RKO (cell line): ENCODE results near the gene SLC6A5.
A peak's percentile ranks its signal among the peaks of the same experiment; 100 is the strongest.
"Not testable (repeated sequence)": the region's sequence is repeated elsewhere in the genome, so short reads cannot be mapped to it uniquely, and the experiment has no call there.

Source experiments
- DNase-seq: peaks from one replicate; pipeline ENCODE4 v3.0.0-alpha.2; 2016; ENCODE audit warnings: low spot score

SLC6A5 gene

GRCh38 chr11:20599221-20600019, at the start of gene SLC6A5:
Gene SLC6A5, plus strand, starts transcription at chr11:20599608. Its CDS starts 65 bp downstream, at chr11:20599673.
- peak; percentile 58 for DNase-seq

GRCh38 chr11:20551096-20551495, 48.3 kb upstream of the SLC6A5 start:
- no peak for DNase-seq

- DNase-seq, result no peak
These were observed 43.6 kb upstream of the SLC6A5 start for GRCh38 chr11:20555783-20556182.

GRCh38 chr11:20556396-20556795, 43.0 kb upstream of the SLC6A5 start:
- DNase-seq, result not testable (repeated sequence)

- no peak for DNase-seq
These were observed 40.7 kb upstream of the SLC6A5 start for GRCh38 chr11:20558741-20559140.

GRCh38 chr11:20559523-20560300, 39.7 kb upstream of the SLC6A5 start:
- no peak for DNase-seq

GRCh38 chr11:20561915-20562314, 37.5 kb upstream of the SLC6A5 start:
- DNase-seq, result no peak

GRCh38 chr11:20563866-20564265, 35.5 kb upstream of the SLC6A5 start:
- no peak for DNase-seq

- no peak for DNase-seq
These were observed 34.4 kb upstream of the SLC6A5 start for GRCh38 chr11:20564846-20565635.

- not testable (repeated sequence) for DNase-seq
These were observed 33.3 kb upstream of the SLC6A5 start for GRCh38 chr11:20566115-20566514.

- no peak for DNase-seq
These were observed 32.6 kb upstream of the SLC6A5 start for GRCh38 chr11:20566591-20567434.

GRCh38 chr11:20579725-20580124, 19.7 kb upstream of the SLC6A5 start:
- not testable (repeated sequence) for DNase-seq

- DNase-seq, result no peak
These were observed 16.2 kb upstream of the SLC6A5 start for GRCh38 chr11:20583201-20583600.

- peak; percentile 68 for DNase-seq
These were observed 15.2 kb upstream of the SLC6A5 start for GRCh38 chr11:20584093-20584774.

- no peak for DNase-seq
These were observed 9.6 kb upstream of the SLC6A5 start for GRCh38 chr11:20589796-20590195.

- DNase-seq, result no peak
These were observed 9.0 kb upstream of the SLC6A5 start for GRCh38 chr11:20590381-20590780.

- no peak for DNase-seq
These were observed 6.7 kb upstream of the SLC6A5 start for GRCh38 chr11:20592741-20593140.

GRCh38 chr11:20594274-20595061, 4.9 kb upstream of the SLC6A5 start:
- DNase-seq, result peak; percentile 12

GRCh38 chr11:20595101-20595500, 4.3 kb upstream of the SLC6A5 start:
- no peak for DNase-seq
